A172 (cell line): ENCODE measurements around the gene DMD. TPM values are rescaled to one million over a fixed set of nuclear protein-coding genes. Genes with fewer than 3 reads are reported as not detected.
"Not testable (repeated sequence)": the region's sequence is repeated elsewhere in the genome, so short reads cannot be mapped to it uniquely, and the experiment has no call there.

Source experiments
- DNase-seq: peaks from one replicate; pipeline ENCODE4 v3.0.0-alpha.2; 2015; ENCODE audit warnings: low spot score
- total RNA-seq: library from RNA; depleted of rRNA; stranded (reverse); fragments of >200 nt; shearing (Covaris generic); gene quantifications from 2 replicates; pipeline ENCODE4 v1.2.3, GENCODE V29; 2014

DMD gene
- total RNA-seq, 1 experiment from 2014 or later = 17.6 TPM

GRCh38 chrX:32867781-32868523, 343.4 kb downstream of the DMD start:
- DNase-seq = no peak

GRCh38 chrX:32852203-32852602, 359.1 kb downstream of the DMD start:
- DNase-seq = no peak

GRCh38 chrX:32851556-32851955, 359.8 kb downstream of the DMD start:
- no peak for DNase-seq

GRCh38 chrX:32847921-32848320, 363.4 kb downstream of the DMD start:
- no peak for DNase-seq

GRCh38 chrX:32842053-32842452, 369.3 kb downstream of the DMD start:
- DNase-seq = no peak

- no peak for DNase-seq
Measured at GRCh38 chrX:32839781-32840180, 371.6 kb downstream of the DMD start.

- no peak for DNase-seq
Measured at GRCh38 chrX:32825009-32825408, 386.3 kb downstream of the DMD start.

GRCh38 chrX:32804034-32804433, 407.3 kb downstream of the DMD start:
- DNase-seq = no peak

DNA sequence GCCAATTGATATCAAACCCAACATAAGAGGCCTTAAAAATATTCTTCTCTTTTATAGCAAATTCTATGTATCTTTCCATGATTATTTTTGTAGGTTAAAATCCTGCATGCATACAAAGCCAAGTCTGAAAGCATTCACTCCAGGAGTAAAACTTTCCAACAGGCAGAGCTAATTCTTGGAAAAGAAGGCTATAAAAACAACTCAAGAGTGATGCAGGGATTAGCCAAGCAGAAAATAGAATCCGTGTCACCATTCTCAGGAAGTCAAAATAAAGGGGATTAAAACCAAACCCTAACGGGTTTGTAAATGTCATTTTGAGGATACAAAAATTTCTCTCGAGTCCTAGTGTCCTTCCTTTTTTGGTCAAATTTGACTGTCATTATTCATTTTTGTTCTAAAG, 412.4 kb downstream of the DMD start:
- DNase-seq = no peak

DNA sequence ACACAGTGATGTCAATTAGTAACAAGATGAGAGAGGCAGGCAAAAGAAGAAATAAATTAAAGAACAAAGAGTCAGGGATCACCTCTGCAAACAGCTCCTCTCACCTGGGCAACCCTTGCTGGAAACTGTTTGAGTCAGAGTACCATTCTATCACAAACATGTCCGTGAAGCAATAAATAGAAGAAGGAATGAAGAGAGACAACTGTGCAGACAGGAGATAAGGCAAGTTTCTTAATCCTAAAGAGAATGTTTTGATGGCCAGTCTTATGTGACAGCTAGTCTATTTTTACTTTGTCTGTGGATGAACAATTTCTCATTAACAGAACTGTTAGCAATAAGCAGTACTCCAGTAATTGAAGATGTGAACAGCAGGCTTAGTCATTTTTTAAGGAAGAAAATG, 422.4 kb downstream of the DMD start:
- DNase-seq = no peak

DNA sequence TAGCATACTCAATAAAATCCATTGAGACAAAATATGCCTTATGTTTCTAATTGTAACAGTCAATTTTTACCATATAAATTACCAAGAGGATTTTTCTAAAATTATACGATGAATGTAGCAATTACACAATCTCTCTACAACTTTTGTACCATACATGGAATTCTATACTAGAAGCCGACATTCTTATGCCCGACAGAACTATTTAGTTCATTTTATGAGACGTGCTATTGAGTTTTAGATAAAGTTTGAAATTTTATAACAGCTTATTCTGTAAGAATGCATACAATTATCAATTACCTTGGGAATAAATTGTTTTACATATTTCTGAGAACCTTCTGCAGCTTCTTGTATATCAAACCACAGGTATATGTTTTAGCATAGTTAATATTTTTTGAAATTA, 431.2 kb downstream of the DMD start:
- DNase-seq = no peak

- DNase-seq = no peak
Measured at GRCh38 chrX:32778965-32779364, 432.4 kb downstream of the DMD start.

DNA sequence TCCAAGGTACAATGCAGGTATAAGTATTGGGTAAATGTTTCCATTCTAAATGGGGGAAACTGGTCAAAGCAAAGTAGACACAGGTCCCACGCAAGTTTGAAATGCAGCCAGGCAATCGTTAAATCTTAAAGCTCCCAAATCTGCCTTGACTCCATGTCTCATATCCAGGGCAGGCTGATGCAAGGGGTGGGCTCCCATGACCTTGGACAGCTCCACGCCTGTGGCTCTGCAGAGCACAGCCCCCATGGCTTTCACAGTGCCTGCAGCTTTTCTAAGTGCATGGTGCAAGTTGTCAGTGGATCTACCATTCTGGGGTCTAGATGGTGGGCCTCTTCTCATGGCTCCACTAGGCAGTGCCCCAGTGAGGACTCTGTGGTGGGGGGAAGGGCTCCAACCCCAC, 436.4 kb downstream of the DMD start:
- no peak for DNase-seq

DNA sequence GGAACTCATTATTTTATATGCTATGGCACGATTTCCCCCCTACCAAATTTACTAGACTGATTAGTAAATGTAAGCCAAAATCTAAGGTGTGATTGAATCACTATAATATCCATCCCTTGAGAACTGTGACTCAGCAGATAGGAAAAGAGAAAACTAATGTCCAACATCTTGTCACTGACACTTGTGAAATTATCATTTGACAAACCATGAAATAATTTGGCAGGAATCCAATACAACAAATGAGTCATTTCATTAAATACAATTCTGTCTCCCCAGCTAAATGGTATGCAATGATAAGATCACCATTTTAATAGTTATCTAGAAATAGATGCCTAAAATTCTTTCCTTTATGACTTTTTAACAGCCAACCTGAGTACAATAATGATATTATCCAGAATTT, 462.3 kb downstream of the DMD start:
- DNase-seq = no peak

DNA sequence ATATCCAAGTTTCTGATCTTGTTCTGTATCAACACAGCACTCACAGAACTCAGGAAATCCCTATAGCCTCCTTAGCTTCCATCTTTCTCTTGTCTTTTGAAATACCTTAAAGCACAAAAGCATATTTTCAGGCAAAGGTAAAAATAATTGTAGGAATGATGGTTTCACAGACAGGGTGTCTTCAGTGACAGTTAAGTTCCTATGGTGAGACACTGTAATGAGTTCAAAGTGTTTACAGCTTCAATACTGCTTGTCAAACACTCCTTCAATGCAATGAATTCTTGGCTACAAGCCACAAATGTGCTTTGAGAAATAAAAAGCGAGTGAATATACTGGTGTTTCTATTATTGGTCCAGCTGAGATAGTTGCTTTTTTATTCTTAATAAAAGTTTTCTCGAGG, 466.0 kb downstream of the DMD start:
- DNase-seq = no peak

DNA sequence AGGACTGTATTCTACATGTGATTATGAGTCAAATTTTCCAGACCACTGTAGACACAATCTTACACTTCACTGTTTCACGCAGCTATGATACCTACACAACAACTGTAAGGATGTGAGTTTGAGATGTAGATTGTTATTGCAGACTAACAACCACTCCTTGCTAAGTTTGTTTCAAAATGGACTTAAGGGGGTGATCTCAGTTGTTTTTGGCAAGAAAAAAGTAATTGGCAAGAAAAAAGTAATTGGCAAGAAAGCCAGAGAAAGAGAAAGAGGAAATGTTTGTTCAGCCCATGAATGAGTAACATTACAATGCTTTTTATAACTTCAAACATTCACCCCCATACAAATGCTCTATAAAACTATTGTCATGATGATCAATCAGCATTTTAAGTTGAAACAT, 466.4 kb downstream of the DMD start:
- DNase-seq = no peak

DNA sequence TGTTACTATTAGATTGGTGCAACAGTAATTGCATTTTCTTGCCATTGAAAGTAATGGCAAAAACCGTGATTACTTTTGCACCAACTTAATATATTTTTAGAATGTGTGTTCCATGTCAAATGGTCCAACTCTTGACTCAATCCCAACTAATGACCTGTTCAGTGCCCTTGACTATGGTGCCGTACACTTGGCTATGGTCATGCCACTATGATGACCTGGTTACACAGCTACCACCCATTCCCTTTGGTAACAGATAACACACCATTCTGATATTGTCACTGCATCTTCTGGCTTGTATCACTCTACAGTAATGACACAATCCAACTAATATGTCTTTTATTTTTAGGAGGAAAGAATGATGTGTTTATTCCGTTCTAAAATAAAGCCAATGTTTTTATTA, 469.4 kb downstream of the DMD start:
- DNase-seq = no peak

- DNase-seq = no peak
Measured at GRCh38 chrX:32708542-32708941, 502.8 kb downstream of the DMD start.

DNA sequence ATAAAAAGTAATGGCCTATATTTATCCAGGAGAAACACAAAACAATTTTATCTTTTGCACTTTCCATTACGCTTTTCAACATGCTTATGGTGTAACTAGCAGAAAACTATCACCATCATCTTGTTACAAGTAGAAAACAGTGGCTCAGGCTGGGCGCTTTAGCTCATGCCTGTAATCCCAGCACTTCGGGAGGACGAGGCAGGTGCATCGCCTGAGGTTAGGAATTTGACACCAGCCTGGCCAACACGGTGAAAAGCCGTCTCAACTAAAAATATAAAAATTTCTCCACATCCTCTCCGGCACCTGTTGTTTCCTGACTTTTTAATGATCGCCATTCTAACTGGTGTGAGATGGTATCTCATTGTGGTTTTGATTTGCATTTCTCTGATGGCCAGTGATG, 506.0 kb downstream of the DMD start:
- not testable (repeated sequence) for DNase-seq

GRCh38 chrX:32687379-32687778, 524.0 kb downstream of the DMD start:
- DNase-seq = no peak

DNA sequence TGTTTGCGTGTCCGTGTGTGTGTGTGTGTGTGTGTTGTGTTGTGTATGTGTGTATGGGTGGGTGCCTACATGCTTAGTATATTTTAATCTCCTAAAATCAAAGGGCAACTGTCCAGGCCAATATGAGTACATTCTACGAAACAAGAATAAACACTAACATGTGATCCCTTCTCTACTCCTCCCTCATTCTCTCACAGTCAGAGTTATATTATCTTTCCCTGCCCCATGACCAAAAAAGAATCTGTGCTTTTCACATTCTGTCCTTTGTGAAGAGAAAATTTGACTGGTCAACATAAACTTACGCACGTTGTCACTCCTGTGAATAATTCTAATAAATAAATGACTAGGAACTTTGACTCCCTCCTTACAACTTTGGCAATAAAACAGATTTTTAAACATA, 532.9 kb downstream of the DMD start:
- DNase-seq = no peak

- DNase-seq = peak; percentile 27
Measured at GRCh38 chrX:32673193-32673592, 538.2 kb downstream of the DMD start.

GRCh38 chrX:32662516-32662915, 548.8 kb downstream of the DMD start:
- DNase-seq = no peak
